ENCODE measurements around the gene PRSS22. TPM values are rescaled to one million over a fixed set of nuclear protein-coding genes. Genes with fewer than 3 reads are reported as not detected.

PRSS22 gene
- total and polyA plus RNA-seq, 4 experiments from 2014 or later: 0.39 to 0.42 TPM; not detected in 2

GRCh38 chr16:2904100-2904921 lies 46.3 kb upstream of the PRSS22 start:
- no peaks in the 10 kb centered on the region for H3K9me3 Mint-ChIP-seq
- H3K27ac Mint-ChIP-seq: peak overlapping the region; percentile 82 to 92 (median 86)
- intact Hi-C loops (cut with micrococcal nuclease): loop anchor here (1.0 to 10.0 kb wide), 4 partner anchors 15 to 120 kb away; partner anchors contain the start of genes FLYWCH2, HCFC1R1, THOC6 and TNFRSF12A
- Histone ChIP-seq H3K27me3 (ENCODE audit: insufficient read depth, low read length) (no peaks in the 10 kb centered on the region), H3K9me3 (ENCODE audit: control insufficient read depth in 1 of 2, low read length in 2 of 2) (no peaks in the 10 kb centered on the region), H3K4me3 (ENCODE audit: low read length in 2 of 2) (peak overlapping the region; percentile 72 to 84), H3K36me3 (ENCODE audit: insufficient read depth, low read length) (no peaks in the 10 kb centered on the region), H3K4me1 (ENCODE audit: insufficient read depth, low read length) (peaks cover 12% of the 10 kb centered on the region), H3K27ac (ENCODE audit: low read depth, low read length) (peak overlapping the region; percentile 63)
- peaks cover 11 to 35% (median 25%) of the 10 kb centered on the region in 4 donors for H3K4me1 Mint-ChIP-seq
- peak; percentile 75 to 80 (median 76) for DNase-seq
- peak overlapping the region; percentile 88 to 96 (median 92) for H3K4me3 Mint-ChIP-seq
- POLR2A ChIA-PET (ENCODE audit: partially characterized antibody): interaction anchor here (0.7 kb wide), 1 partner anchor 20 kb away, joined by 4 read pairs; no protein-coding TSS in a partner anchor
- H3K36me3 Mint-ChIP-seq: no peaks in the 10 kb centered on the region
- no peaks in the 10 kb centered on the region for H3K27me3 Mint-ChIP-seq
- CTCF ChIA-PET (ENCODE audit: partially characterized antibody): interaction anchor here (0.7 to 3.6 kb wide), 4 partner anchors 15 to 24 kb away, joined by 3 to 30 read pairs (median 8); partner anchors contain the start of gene FLYWCH2

DNA sequence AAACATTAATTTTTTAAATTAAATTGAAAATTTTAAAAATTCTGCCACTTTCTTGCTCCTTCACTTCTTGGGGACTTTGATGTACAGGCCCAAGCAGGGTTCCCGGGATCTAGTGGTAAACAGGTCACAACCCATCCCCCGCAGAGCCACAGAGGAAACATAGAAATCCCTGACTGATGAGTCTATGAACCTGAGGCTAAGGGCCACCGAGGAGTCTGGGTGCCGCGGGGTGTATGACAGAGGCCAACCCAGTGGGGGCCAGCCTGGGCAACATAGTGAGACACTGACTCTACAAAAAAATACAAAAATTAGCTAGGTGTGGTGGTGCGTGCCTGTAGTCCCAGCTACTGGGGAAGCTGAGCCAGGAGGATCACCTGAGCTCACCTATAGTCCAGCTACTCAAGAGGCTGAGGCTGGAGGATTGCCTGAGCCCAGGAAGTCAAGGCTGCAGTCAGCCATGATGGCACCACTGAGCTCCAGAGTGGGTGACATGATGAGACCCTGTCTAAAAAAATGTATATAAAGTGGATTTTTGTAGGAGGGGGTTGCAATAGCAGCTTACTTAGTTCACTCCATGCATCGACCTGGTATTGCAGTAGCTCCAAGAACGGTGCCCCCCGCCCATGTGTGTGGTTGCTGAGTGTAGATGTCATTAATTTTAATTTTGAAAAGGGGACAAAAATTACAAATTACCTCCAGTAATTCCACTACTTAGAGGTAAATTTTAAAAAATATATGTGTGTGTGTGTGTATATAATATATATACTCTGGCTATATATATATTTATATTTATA lies 44.6 kb upstream of the PRSS22 start:
- ChIA-PET POLR2A (ENCODE audit: partially characterized antibody) (interaction anchor here (1.1 to 1.6 kb wide), 4 partner anchors 15 to 25 kb away, joined by 3 to 6 read pairs (median 4); partner anchors contain the start of gene FLYWCH2), CTCF (ENCODE audit: partially characterized antibody) (interaction anchor here (0.7 to 3.6 kb wide), 7 partner anchors 9 to 80 kb away, joined by 3 to 30 read pairs (median 3); partner anchors contain the start of gene FLYWCH2)
- Mint-ChIP-seq H3K27me3 (no peaks in the 10 kb centered on the region), H3K27ac (peak overlapping the region in 1 of 7 donors; percentile 29), H3K4me1 (peaks cover 11 to 35% (median 24%) of the 10 kb centered on the region in 4 donors), H3K9me3 (no peaks in the 10 kb centered on the region), H3K36me3 (no peaks in the 10 kb centered on the region), H3K4me3 (peak overlapping the region in 1 of 8 donors; percentile 70)
- intact Hi-C loops (cut with micrococcal nuclease): loop anchor here (10.0 kb wide), 1 partner anchor 122 kb away; the partner anchor contains the start of genes HCFC1R1, THOC6 and TNFRSF12A
- H3K9me3 ChIP-seq (ENCODE audit: control insufficient read depth in 1 of 2, low read length in 2 of 2): no peaks in the 10 kb centered on the region
- no peak for DNase-seq
- peaks cover 12% of the 10 kb centered on the region for H3K4me1 ChIP-seq (ENCODE audit: insufficient read depth, low read length)
- no peak overlapping the region for H3K27ac ChIP-seq (ENCODE audit: low read depth, low read length)
- no peaks in the 10 kb centered on the region for H3K36me3 ChIP-seq (ENCODE audit: insufficient read depth, low read length)
- H3K4me3 ChIP-seq (ENCODE audit: low read length in 2 of 2): no peak overlapping the region
- no peaks in the 10 kb centered on the region for H3K27me3 ChIP-seq (ENCODE audit: insufficient read depth, low read length)

DNA sequence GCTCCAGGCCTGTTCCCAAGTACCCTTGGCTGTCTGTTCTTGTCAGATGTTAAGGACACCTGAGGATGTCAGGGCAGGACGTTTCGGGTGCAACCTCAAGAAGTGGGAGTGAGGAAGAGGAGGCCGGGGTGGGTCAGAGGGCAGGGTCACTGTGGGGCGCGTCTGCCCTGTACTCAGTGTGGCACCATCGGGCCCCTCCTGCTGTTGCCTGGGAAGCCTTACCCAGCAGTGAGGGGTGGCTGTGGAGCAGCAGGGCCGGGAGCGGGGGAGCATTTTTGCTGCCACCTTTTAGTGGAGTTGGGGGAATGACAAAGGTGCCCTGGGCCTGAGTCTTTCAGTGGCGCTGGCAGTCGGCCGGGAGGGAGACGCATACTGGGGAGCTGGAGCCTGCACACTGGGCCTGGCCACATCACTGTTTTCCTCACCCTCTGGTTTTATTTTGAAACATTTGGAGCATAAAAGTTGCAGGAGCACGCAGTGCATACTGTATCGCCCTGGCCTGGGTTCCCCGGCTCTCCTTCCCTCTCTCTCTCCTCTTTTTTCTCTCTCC lies 42.6 kb upstream of the PRSS22 start:
- H3K27me3 ChIP-seq (ENCODE audit: insufficient read depth, low read length): no peaks in the 10 kb centered on the region
- H3K4me3 Mint-ChIP-seq: no peak overlapping the region
- peaks cover 0 to 2% of the 10 kb centered on the region in 2 donors for H3K36me3 Mint-ChIP-seq
- no peak for DNase-seq
- H3K4me1 ChIP-seq (ENCODE audit: insufficient read depth, low read length): peaks cover 5% of the 10 kb centered on the region
- no peaks in the 10 kb centered on the region for H3K9me3 Mint-ChIP-seq
- no peak overlapping the region for H3K4me3 ChIP-seq (ENCODE audit: low read length in 2 of 2)
- H3K27ac Mint-ChIP-seq: no peak overlapping the region
- H3K27ac ChIP-seq (ENCODE audit: low read depth, low read length): no peak overlapping the region
- CTCF ChIA-PET (ENCODE audit: partially characterized antibody): interaction anchor here (3.6 kb wide), 1 partner anchor 19 kb away, joined by 30 read pairs; no protein-coding TSS in a partner anchor
- H3K9me3 ChIP-seq (ENCODE audit: control insufficient read depth in 1 of 2, low read length in 2 of 2): no peaks in the 10 kb centered on the region
- H3K27me3 Mint-ChIP-seq: no peaks in the 10 kb centered on the region
- POLR2A ChIA-PET (ENCODE audit: partially characterized antibody): no interaction called here
- no peaks in the 10 kb centered on the region for H3K36me3 ChIP-seq (ENCODE audit: insufficient read depth, low read length)
- H3K4me1 Mint-ChIP-seq: peaks cover 4 to 16% (median 9%) of the 10 kb centered on the region in 4 donors
- intact Hi-C loops (cut with micrococcal nuclease): loop anchor here (10.0 kb wide), 1 partner anchor 124 kb away; the partner anchor contains the start of genes HCFC1R1, THOC6 and TNFRSF12A

DNA sequence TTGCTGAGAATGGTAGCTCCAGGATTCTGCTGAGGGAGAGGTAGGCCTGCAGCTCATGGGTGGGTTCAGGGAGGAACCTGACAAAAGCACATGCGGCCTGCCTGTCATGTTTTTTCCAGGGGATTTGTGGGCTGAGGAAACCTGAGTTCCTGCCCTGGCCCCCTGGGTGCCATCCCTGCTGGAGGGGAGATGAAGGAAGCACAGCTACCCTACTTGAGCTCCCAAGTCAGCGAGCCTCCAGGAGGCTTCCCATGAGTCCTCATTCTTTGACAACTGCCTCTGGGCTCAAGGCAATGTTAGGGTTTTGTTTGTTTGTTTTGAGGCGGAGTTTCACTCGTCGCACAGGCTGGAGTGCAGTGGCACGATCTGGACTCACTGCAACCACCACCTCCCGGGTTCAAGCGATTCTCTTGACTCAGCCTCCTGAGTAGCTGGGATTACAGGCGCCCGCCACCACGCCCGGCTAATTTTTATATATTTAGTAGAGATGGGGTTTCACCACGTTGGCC lies 41.6 kb upstream of the PRSS22 start:
- H3K36me3 Mint-ChIP-seq: peaks cover 0 to 2% of the 10 kb centered on the region in 2 donors
- H3K9me3 Mint-ChIP-seq: no peaks in the 10 kb centered on the region
- intact Hi-C loops (cut with micrococcal nuclease): loop anchor here (10.0 kb wide), 1 partner anchor 125 kb away; the partner anchor contains the start of genes HCFC1R1, THOC6 and TNFRSF12A
- Histone ChIP-seq H3K9me3 (ENCODE audit: control insufficient read depth in 1 of 2, low read length in 2 of 2) (no peaks in the 10 kb centered on the region), H3K36me3 (ENCODE audit: insufficient read depth, low read length) (no peaks in the 10 kb centered on the region), H3K4me1 (ENCODE audit: insufficient read depth, low read length) (peaks cover 5% of the 10 kb centered on the region), H3K27me3 (ENCODE audit: insufficient read depth, low read length) (no peaks in the 10 kb centered on the region), H3K27ac (ENCODE audit: low read depth, low read length) (no peak overlapping the region), H3K4me3 (ENCODE audit: low read length in 2 of 2) (no peak overlapping the region)
- CTCF ChIA-PET (ENCODE audit: partially characterized antibody): interaction anchor here (0.5 to 1.4 kb wide), 4 partner anchors 12 to 696 kb away, joined by 3 to 5 read pairs (median 4); no protein-coding TSS in a partner anchor
- no peak overlapping the region for H3K4me3 Mint-ChIP-seq
- no peaks in the 10 kb centered on the region for H3K27me3 Mint-ChIP-seq
- peaks cover 4 to 10% (median 7%) of the 10 kb centered on the region in 4 donors for H3K4me1 Mint-ChIP-seq
- POLR2A ChIA-PET (ENCODE audit: partially characterized antibody): no interaction called here
- peak overlapping the region in 1 of 7 donors; percentile 8 for H3K27ac Mint-ChIP-seq
- no peak for DNase-seq

- intact Hi-C loops (cut with micrococcal nuclease): no loop called here
- H3K27me3 ChIP-seq (ENCODE audit: insufficient read depth, low read length): no peaks in the 10 kb centered on the region
- no peak overlapping the region for H3K4me3 ChIP-seq (ENCODE audit: low read length in 2 of 2)
- ChIA-PET POLR2A (ENCODE audit: partially characterized antibody) (no interaction called here), CTCF (ENCODE audit: partially characterized antibody) (interaction anchor here (0.5 to 1.4 kb wide), 4 partner anchors 12 to 695 kb away, joined by 3 to 5 read pairs (median 4); no protein-coding TSS in a partner anchor)
- Mint-ChIP-seq H3K27ac (peak overlapping the region in 2 of 7 donors; percentile 8 to 43), H3K36me3 (peaks cover 0 to 2% of the 10 kb centered on the region in 2 donors), H3K9me3 (no peaks in the 10 kb centered on the region), H3K4me1 (peaks cover 3 to 4% (median 3%) of the 10 kb centered on the region in 4 donors), H3K4me3 (no peak overlapping the region), H3K27me3 (no peaks in the 10 kb centered on the region)
- H3K4me1 ChIP-seq (ENCODE audit: insufficient read depth, low read length): peaks cover 4% of the 10 kb centered on the region
- H3K36me3 ChIP-seq (ENCODE audit: insufficient read depth, low read length): no peaks in the 10 kb centered on the region
- no peak for DNase-seq
- H3K9me3 ChIP-seq (ENCODE audit: control insufficient read depth in 1 of 2, low read length in 2 of 2): no peaks in the 10 kb centered on the region
- H3K27ac ChIP-seq (ENCODE audit: low read depth, low read length): no peak overlapping the region
Observed at GRCh38 chr16:2898831-2899563, 41.0 kb upstream of the PRSS22 start.

GRCh38 chr16:2897110-2897509 lies 39.1 kb upstream of the PRSS22 start:
- Mint-ChIP-seq H3K4me1 (no peaks in the 10 kb centered on the region), H3K27ac (no peak overlapping the region), H3K27me3 (no peaks in the 10 kb centered on the region), H3K36me3 (peaks cover 0 to 2% of the 10 kb centered on the region in 2 donors), H3K9me3 (no peaks in the 10 kb centered on the region), H3K4me3 (no peak overlapping the region)
- intact Hi-C loops (cut with micrococcal nuclease): no loop called here
- ChIA-PET CTCF (ENCODE audit: partially characterized antibody) (interaction anchor here (1.3 kb wide), 1 partner anchor 9 kb away, joined by 5 read pairs; no protein-coding TSS in a partner anchor), POLR2A (ENCODE audit: partially characterized antibody) (interaction anchor here (1.2 kb wide), 1 partner anchor 14 kb away, joined by 4 read pairs; the partner anchor contains the start of gene FLYWCH2)
- Histone ChIP-seq H3K4me1 (ENCODE audit: insufficient read depth, low read length) (no peaks in the 10 kb centered on the region), H3K9me3 (ENCODE audit: control insufficient read depth in 1 of 2, low read length in 2 of 2) (no peaks in the 10 kb centered on the region), H3K27ac (ENCODE audit: low read depth, low read length) (no peak overlapping the region), H3K27me3 (ENCODE audit: insufficient read depth, low read length) (no peaks in the 10 kb centered on the region), H3K4me3 (ENCODE audit: low read length in 2 of 2) (no peak overlapping the region), H3K36me3 (ENCODE audit: insufficient read depth, low read length) (no peaks in the 10 kb centered on the region)
- no peak for DNase-seq

Data from CD4-positive, alpha-beta memory T cell (primary cell).